Activated CD8-positive, alpha-beta T cell treated with anti-CD3 and anti-CD28 coated beads, Interleukin-2, amount 10 ng/mL, durations not matched to agents 7 days and 5 days (primary cell): ENCODE data around the gene PPP1R1C. TPM values are rescaled to one million over a fixed set of nuclear protein-coding genes. Genes with fewer than 3 reads are reported as not detected.

Experiments
- ATAC-seq: fragments of 150-1000 bp; cut with Tn5 transposase; one replicate; pipeline ENCODE4 v1.10.0; 2021; ENCODE audit warnings: moderate library complexity
- CTCF ChIA-PET: fragments of 350-600 bp; sonication (Branson Sonifier 250); formaldehyde crosslinking; loops from one replicate; lab custom pipeline; 2021; ENCODE audit warnings: antibody characterized with exemption; lab: Charles Lee
- POLR2A ChIA-PET: fragments of 350-600 bp; sonication (Branson Sonifier 250); formaldehyde crosslinking; loops from one replicate; lab custom pipeline; 2021; ENCODE audit warnings: antibody characterized with exemption; lab: Charles Lee
- DNase-seq: peaks from one replicate; pipeline ENCODE4 v3.0.0-alpha.2; 2020
- H3K27ac Mint-ChIP-seq: one replicate; pipeline ENCODE4 v1.8.0; 2021; ENCODE audit warnings: mild to moderate bottlenecking, mixed read lengths
- H3K27me3 Mint-ChIP-seq: one replicate; pipeline ENCODE4 v1.8.0; 2021; ENCODE audit warnings: low read depth, mixed read lengths
- H3K36me3 Mint-ChIP-seq: one replicate; pipeline ENCODE4 v1.8.0; 2021; ENCODE audit warnings: low read depth, mixed read lengths
- H3K4me1 Mint-ChIP-seq: one replicate; pipeline ENCODE4 v1.8.0; 2021; ENCODE audit warnings: low read depth, mixed read lengths
- H3K4me3 Mint-ChIP-seq: one replicate; pipeline ENCODE4 v1.8.0; 2021; ENCODE audit warnings: mild to moderate bottlenecking, mixed read lengths
- H3K9me3 Mint-ChIP-seq: one replicate; pipeline ENCODE4 v1.8.0; 2022; ENCODE audit warnings: mixed read lengths; ENCODE audit not compliant: insufficient read depth
- total RNA-seq, 2 experiments: library from RNA; stranded (reverse); gene quantifications; one replicate each; pipeline ENCODE4 v1.2.3, GENCODE V29; 2021

The PPP1R1C gene
- total RNA-seq, 2 experiments from 2014 or later = not detected

DNA sequence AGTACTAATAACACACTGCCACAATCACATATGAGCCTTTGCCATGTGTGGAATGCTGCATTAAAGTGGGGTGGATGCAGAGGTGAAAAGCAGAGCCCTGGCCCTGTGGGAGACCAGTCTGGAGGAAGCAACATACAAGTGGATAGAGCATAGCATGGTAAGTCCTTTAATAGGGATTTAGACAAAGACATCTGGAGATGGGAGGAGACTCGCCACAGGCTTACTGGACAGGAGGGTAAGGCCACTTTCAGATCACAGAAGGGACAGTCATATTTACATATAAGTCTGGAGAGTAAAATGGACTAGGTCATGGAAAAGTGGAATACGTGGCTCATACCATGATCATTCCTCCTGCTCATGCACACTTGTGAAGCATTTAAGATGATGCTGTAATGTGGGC is 84.3 kb downstream of the PPP1R1C start:
- POLR2A ChIA-PET = no interaction called here
- Mint-ChIP-seq H3K27me3 (peaks cover 3% of the 10 kb centered on the region), H3K4me1 (no peaks in the 10 kb centered on the region), H3K27ac (no peak overlapping the region), H3K36me3 (no peaks in the 10 kb centered on the region), H3K9me3 (no peaks in the 10 kb centered on the region), H3K4me3 (no peak overlapping the region)
- DNase-seq (no peak), ATAC-seq (no peak)
- CTCF ChIA-PET = no interaction called here

DNA sequence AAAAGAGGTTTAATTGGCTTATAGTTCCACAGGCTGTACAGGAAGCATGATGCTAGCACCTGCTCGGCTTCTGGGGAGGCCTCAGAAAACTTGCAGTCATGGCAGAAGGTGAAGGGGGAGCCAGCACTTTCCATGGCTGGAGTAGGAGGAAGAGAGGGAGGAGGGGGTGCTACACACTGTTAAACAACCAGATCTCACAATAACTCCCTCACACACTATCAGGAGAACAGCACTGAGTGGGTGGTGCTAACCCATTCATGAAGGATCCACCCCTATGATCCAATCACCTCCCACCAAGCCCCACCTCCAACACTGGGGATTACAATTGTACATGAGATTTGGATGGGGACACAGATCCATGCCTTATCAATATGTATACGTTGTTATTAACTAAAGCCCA is 85.1 kb downstream of the PPP1R1C start:
- Mint-ChIP-seq H3K4me3 (no peak overlapping the region), H3K9me3 (no peaks in the 10 kb centered on the region), H3K27me3 (peaks cover 3% of the 10 kb centered on the region), H3K36me3 (no peaks in the 10 kb centered on the region), H3K27ac (no peak overlapping the region), H3K4me1 (no peaks in the 10 kb centered on the region)
- POLR2A ChIA-PET = no interaction called here
- no peak for DNase-seq
- CTCF ChIA-PET = no interaction called here
- ATAC-seq = no peak

DNA sequence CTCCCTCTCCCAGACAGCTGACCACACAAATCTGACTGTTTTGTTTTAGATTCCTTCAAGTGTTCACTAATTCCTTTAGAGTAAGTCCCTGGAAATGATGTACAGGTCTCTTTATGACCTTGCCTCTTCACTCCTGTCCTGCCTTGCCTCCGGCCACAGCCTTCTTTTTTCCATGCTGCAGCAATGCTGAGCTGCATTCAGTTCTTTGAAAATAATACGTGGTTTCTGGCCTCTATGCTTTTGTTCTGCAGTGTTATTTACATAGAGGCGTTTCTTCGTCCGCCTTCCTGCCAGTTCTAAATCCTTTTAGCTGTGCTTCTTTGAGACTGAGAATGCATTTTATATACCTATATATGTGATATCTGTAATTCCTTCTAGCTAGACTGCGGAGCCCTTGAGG is 87.2 kb downstream of the PPP1R1C start:
- POLR2A ChIA-PET = no interaction called here
- H3K27ac Mint-ChIP-seq = no peak overlapping the region

DNA sequence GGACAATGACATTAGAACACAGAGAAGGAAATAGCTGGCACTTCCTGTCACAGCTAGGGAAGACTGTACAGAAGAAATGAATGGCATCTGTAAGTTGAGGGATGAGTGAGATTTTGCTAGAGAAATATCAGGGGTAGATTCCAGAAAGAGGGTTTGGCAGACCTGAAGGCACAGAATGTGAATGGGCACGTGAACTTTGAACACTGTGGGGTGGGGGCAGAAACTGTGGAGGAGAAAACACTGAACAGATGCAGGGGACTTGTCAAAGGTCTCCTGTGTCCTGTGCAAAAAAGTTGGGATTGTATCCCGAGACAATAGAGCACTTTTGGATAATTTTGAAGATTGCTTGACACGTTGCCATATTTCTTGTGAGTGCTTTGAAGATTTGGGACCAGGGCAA is 88.0 kb downstream of the PPP1R1C start:
- no peak for DNase-seq
- no peak for ATAC-seq
- no peaks in the 10 kb centered on the region for H3K36me3 Mint-ChIP-seq
- H3K4me1 Mint-ChIP-seq = no peaks in the 10 kb centered on the region
- H3K4me3 Mint-ChIP-seq = no peak overlapping the region
- H3K9me3 Mint-ChIP-seq = no peaks in the 10 kb centered on the region
- H3K27ac Mint-ChIP-seq = no peak overlapping the region
- H3K27me3 Mint-ChIP-seq = peaks cover 3% of the 10 kb centered on the region
- CTCF ChIA-PET = interaction anchor here (1.5 kb wide), 1 partner anchor 331 kb away, joined by 5 read pairs; no protein-coding TSS in a partner anchor
- POLR2A ChIA-PET = no interaction called here

More for the DNA sequence above, 87.2 kb downstream of the PPP1R1C start:
- Mint-ChIP-seq H3K27me3 (peaks cover 3% of the 10 kb centered on the region), H3K36me3 (no peaks in the 10 kb centered on the region), H3K4me3 (no peak overlapping the region), H3K9me3 (no peaks in the 10 kb centered on the region), H3K4me1 (no peaks in the 10 kb centered on the region)
- no peak for DNase-seq
- CTCF ChIA-PET = interaction anchor here (1.5 kb wide), 1 partner anchor 330 kb away, joined by 5 read pairs; no protein-coding TSS in a partner anchor
- ATAC-seq = no peak

DNA sequence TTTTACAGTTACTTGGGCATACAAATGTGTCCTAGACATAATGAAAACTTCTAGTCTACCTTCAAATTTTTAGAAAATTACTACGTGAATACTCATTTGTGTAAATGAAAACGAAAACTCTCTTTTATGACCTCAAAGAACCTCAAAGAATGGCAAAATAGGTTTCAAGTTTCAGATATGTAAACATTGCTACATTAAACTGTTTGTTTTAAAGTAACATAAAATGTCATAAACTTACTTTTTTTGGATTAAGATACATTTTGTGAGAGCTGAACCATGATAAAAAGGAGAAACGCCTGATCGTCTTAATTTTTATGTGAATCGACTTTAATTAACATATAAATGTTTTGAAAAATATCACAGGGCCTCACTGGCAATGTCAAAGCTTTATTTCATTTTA is 91.4 kb downstream of the PPP1R1C start:
- CTCF ChIA-PET = interaction anchor here (1.0 to 2.0 kb wide), 7 partner anchors 9 to 362 kb away, joined by 3 to 14 read pairs (median 5); no protein-coding TSS in a partner anchor
- Mint-ChIP-seq H3K9me3 (no peaks in the 10 kb centered on the region), H3K27me3 (peaks cover 3% of the 10 kb centered on the region), H3K4me1 (no peaks in the 10 kb centered on the region), H3K36me3 (no peaks in the 10 kb centered on the region), H3K27ac (no peak overlapping the region), H3K4me3 (no peak overlapping the region)
- ATAC-seq = no peak
- no peak for DNase-seq
- POLR2A ChIA-PET = no interaction called here

DNA sequence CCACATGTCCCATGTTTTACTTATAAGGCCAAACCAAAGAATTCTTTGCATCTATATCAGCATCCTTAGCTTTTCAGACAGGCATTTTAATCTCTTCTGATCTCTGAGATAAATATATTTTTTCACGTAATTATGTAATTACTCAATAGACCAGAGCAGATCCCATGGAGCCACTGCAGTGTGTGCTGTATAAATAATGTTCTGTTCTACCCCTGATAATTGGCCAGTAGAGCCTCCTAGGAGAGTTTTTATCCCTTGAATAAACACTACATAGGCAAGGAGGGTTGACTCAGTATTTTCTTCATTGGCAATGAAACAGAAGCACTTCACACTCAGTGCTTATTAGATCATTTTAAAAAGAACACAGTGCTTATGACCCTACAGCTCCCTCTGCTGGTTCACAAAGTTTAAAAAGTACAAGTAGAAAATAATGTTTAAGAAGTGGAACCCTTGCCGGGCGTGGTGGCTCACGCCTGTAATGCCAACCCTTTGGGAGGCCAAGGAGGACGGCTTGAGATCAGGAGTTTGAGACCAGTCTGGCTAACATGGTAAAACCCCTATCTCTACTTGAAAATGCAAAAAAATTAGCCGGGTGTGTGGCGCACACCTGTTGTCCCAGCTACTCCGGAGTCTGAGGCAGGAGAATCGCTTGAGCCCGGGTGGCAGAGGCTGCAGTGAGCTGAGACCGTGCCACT is 91.9 kb downstream of the PPP1R1C start:
- Mint-ChIP-seq H3K9me3 (no peaks in the 10 kb centered on the region), H3K27me3 (peaks cover 3% of the 10 kb centered on the region), H3K4me1 (no peaks in the 10 kb centered on the region), H3K36me3 (no peaks in the 10 kb centered on the region), H3K27ac (no peak overlapping the region), H3K4me3 (no peak overlapping the region)
- POLR2A ChIA-PET = no interaction called here
- DNase-seq (peak; percentile 26), ATAC-seq (no peak)
- CTCF ChIA-PET = interaction anchor here (1.0 to 2.0 kb wide), 9 partner anchors 8 to 362 kb away, joined by 3 to 14 read pairs (median 5); no protein-coding TSS in a partner anchor

DNA sequence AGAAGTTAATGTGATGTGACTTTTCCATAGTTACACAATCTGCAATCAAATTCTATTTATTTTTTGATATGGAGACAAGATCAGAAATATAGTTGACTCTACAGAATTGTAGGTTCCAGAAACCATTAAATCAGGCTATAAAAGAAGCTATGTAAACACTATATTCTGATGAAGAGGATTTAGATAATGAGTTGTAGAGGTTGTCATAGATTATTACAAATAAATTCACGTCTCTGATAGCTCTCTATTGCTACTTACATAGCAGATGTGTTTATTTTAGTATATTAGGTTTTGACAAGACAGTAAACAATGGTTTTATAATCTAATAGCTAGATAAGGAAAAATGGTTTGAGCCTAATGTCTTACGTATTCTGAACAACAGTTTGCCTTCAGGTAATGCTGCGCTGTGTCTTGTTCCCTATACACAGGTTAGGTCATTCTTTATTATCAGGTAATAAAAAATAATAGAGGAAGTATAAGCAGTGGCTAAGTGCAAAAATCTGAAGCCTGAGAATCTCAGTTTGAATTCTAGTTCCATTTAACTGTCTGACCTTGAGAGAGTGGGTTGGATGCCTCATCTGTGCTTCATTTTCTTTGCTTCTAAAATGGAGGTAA is 93.4 kb downstream of the PPP1R1C start:
- no peak overlapping the region for H3K4me3 Mint-ChIP-seq
- H3K27me3 Mint-ChIP-seq = no peaks in the 10 kb centered on the region
- H3K4me1 Mint-ChIP-seq = no peaks in the 10 kb centered on the region
- H3K9me3 Mint-ChIP-seq = no peaks in the 10 kb centered on the region
- no peak overlapping the region for H3K27ac Mint-ChIP-seq
- ATAC-seq (no peak), DNase-seq (no peak)
- no peaks in the 10 kb centered on the region for H3K36me3 Mint-ChIP-seq
- CTCF ChIA-PET = interaction anchor here (1.2 to 1.4 kb wide), 2 partner anchors 336 to 338 kb away, joined by 4 to 5 read pairs; no protein-coding TSS in a partner anchor
- POLR2A ChIA-PET = no interaction called here

DNA sequence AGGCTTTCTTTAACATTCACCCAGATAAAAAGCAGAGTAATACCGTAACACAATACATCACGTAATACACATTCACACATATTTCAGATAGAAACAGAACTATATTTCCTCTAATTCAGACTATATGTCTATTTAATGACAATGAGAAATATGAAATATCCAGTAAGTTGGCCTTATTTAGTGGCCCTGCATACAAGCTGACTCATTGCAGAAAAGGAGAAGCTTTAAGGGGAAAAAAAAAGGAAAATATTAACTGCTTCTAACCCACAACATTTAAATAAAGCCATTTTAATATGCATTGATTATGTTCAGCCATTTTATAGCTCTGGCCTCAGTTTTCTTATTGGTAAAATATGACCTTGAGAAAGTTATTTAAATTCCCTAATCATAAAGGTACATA is 94.8 kb downstream of the PPP1R1C start:
- ATAC-seq (no peak), DNase-seq (no peak)
- Mint-ChIP-seq H3K9me3 (no peaks in the 10 kb centered on the region), H3K27ac (no peak overlapping the region), H3K4me3 (no peak overlapping the region), H3K4me1 (no peaks in the 10 kb centered on the region), H3K27me3 (no peaks in the 10 kb centered on the region), H3K36me3 (no peaks in the 10 kb centered on the region)
- ChIA-PET POLR2A (no interaction called here), CTCF (no interaction called here)

DNA sequence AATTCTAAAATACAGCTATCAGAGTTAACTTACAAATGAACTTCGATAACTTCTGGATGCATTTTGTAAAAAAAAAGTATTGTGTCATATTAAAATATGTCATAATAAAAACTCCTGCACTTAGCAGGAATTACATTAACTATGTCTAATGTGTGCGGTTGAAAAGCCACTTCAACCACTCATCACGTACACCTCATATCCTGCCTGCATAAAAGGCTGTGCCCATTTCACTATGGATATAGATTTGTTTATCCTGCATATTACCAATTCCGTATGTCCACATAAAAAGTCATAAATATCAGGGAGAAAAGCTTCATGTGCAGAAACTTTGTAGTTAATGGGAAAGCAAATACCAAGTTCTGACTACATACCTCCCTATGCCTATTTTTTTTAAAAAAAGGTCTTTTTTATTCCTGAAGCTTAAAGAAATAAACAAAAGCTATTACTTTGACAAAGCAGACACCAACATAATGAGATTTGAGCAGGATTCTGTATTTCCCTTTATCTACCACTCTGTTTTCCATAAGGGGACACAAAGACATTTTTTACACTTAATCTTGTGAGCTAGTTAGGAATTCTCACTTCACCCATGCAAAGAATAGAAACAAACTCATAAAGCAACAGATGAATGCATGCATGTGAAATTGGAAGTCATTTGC is 96.1 kb downstream of the PPP1R1C start:
- POLR2A ChIA-PET = no interaction called here
- ATAC-seq (no peak), DNase-seq (no peak)
- H3K4me1 Mint-ChIP-seq = no peaks in the 10 kb centered on the region
- H3K27me3 Mint-ChIP-seq = no peaks in the 10 kb centered on the region
- H3K9me3 Mint-ChIP-seq = no peaks in the 10 kb centered on the region
- CTCF ChIA-PET = no interaction called here
- no peaks in the 10 kb centered on the region for H3K36me3 Mint-ChIP-seq
- no peak overlapping the region for H3K27ac Mint-ChIP-seq
- H3K4me3 Mint-ChIP-seq = no peak overlapping the region

DNA sequence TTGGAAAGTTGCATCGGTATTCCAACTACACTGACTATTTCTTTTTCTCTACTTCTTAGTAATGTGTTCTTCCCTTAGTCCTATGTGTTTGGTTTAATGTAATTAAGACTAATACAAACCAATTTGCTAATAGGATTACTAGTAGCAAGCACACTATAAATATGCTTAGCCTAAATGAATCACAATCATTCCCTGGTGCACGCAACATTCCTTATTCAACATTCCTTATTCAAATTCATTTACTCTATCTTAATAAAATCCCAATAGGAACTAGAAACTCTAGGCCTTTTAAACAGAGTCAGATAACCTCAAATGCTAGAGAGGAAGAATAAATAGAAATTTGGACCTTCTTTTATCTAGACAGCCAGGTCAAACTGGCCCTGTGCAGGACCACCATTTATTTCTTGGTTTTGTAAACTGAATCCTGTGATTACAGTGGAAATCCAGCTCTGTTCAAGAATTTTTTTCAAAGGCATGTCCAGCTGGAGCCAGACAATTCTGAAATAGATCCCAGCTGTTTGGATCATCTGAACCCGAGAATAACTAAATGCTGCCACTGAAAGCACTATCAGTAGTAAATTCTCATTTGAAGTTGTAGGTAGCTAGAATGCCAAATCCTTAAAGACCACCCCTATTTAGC is 103.1 kb downstream of the PPP1R1C start:
- H3K36me3 Mint-ChIP-seq = no peaks in the 10 kb centered on the region
- POLR2A ChIA-PET = no interaction called here
- H3K9me3 Mint-ChIP-seq = no peaks in the 10 kb centered on the region
- no peak for ATAC-seq
- H3K4me3 Mint-ChIP-seq = no peak overlapping the region
- no peaks in the 10 kb centered on the region for H3K4me1 Mint-ChIP-seq
- no peak for DNase-seq
- CTCF ChIA-PET = no interaction called here
- H3K27ac Mint-ChIP-seq = no peak overlapping the region
- H3K27me3 Mint-ChIP-seq = peaks cover 3% of the 10 kb centered on the region

DNA sequence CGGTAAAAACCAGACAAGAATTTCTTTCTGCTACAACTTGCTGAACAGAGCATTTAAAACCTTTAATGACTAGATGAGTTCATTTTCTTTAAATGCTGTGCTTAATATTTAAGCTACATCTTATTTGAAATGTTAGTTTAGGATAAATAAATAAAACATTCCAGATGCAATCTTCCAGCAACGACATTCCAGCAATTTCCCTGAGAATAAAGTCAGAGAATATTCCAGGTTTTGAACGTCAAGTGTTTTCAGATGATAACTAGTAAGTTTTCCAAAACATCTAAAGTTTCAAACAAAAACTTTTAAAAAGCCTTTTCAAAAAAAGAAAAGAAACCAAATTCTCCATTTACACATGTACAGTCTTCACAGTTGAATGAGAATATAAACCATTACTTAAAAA is 104.8 kb downstream of the PPP1R1C start:
- ATAC-seq (no peak), DNase-seq (no peak)
- Mint-ChIP-seq H3K27ac (no peak overlapping the region), H3K4me1 (no peaks in the 10 kb centered on the region), H3K9me3 (no peaks in the 10 kb centered on the region), H3K4me3 (no peak overlapping the region), H3K27me3 (peaks cover 3% of the 10 kb centered on the region), H3K36me3 (no peaks in the 10 kb centered on the region)
- ChIA-PET CTCF (no interaction called here), POLR2A (no interaction called here)
